Fibroblast of mammary gland (primary cell): ENCODE data around the gene OMA1.

Experiments used
- DNase-seq: peaks from one replicate; pipeline ENCODE4 v3.0.0-alpha.2; 2010; ENCODE audit warnings: low read depth
- H3K4me3 ChIP-seq: 2 replicates; pipeline ENCODE4 v1.5.1; 2011; ENCODE audit warnings: low read depth, mild to moderate bottlenecking, low read length, moderate library complexity; ENCODE audit not compliant: control insufficient read depth
- TF ChIP-seq, protein P1 (sequence below): conservative IDR thresholded peaks from 2 replicates; pipeline ENCODE4 v1.5.1; 2011; ENCODE audit warnings: low read depth, low read length, inconsistent platforms; ENCODE audit not compliant: control insufficient read depth, insufficient read depth

Gene OMA1

DNA sequence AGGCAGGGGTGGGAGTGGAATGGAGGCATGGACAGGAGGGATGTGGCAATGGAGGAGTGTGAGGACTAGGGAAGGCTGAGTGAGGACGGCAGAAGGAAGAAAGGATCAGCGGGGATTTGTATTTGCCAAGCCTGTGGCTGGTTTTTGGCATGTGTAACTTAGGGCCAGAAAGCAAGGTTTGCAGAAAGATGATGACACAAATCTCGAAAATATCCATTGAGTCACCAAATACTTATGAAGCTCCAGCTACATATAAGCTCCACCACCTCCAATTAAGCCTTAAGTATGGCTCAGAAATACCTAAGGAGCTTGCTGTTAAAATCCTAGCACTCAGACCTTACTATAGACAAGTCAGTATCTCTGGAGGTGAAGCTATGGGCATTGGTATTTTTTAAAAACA lies 90.1 kb downstream of the OMA1 start:
- TF ChIP-seq, protein P1, sequence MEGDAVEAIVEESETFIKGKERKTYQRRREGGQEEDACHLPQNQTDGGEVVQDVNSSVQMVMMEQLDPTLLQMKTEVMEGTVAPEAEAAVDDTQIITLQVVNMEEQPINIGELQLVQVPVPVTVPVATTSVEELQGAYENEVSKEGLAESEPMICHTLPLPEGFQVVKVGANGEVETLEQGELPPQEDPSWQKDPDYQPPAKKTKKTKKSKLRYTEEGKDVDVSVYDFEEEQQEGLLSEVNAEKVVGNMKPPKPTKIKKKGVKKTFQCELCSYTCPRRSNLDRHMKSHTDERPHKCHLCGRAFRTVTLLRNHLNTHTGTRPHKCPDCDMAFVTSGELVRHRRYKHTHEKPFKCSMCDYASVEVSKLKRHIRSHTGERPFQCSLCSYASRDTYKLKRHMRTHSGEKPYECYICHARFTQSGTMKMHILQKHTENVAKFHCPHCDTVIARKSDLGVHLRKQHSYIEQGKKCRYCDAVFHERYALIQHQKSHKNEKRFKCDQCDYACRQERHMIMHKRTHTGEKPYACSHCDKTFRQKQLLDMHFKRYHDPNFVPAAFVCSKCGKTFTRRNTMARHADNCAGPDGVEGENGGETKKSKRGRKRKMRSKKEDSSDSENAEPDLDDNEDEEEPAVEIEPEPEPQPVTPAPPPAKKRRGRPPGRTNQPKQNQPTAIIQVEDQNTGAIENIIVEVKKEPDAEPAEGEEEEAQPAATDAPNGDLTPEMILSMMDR = no peak
- no peak overlapping the region for H3K4me3 ChIP-seq
- peak; percentile 51 for DNase-seq

GRCh38 chr1:58454807-58455206 lies 91.7 kb downstream of the OMA1 start:
- DNase-seq = no peak
- no peak overlapping the region for H3K4me3 ChIP-seq
- TF ChIP-seq, protein P1 = no peak

DNA sequence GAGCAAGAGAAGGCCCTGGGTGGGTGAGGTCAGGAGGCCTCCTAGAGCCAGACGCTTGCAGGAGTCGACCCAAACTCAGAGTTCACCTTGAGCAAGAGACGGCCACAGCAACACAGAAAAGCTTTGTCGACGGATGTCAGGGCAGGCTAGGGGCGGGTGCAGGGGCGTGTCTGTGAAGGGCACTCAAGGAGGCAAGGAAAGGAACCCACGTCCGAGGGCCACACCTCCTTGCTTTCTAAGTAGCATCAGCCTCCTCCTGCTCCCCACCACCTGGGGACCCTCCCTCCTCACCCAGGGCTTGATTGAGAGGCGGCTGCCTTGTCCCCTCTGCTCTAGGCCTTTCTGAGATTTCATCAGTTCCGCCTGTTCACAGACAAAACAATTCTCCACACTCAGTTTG lies 92.1 kb downstream of the OMA1 start:
- DNase-seq = no peak
- no peak overlapping the region for H3K4me3 ChIP-seq
- TF ChIP-seq, protein P1 = no peak

DNA sequence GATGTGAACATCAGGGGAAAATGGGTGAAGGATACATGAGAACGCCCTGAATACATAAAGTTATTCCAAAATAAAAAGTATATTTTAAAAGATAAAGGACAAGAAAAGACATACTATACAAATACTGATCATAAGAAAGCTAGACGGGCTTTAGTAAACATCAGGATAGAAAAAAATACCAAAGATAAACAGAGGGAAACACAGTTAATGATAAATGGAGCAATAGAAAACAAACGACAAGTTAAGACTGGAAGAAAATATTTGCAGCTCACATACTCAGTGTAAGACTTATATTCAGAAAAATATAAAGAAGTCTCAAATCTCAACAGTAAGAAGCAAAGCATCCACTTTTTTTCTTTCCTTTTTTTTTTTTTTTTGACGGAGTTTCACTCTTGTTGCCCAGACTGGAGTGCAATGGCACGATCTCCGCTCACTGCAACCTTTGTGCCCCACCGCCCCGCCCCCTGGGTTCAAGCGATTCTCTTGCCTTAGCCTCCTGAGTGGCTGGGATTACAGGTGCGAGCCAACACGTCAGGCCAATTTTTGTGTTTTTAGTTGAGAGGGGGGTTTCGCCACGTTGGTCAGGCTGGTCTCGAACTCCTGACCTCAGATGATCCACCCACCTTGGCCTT lies 94.8 kb downstream of the OMA1 start:
- no peak for DNase-seq
- TF ChIP-seq, protein P1 = no peak

GRCh38 chr1:58447886-58448285 lies 98.6 kb downstream of the OMA1 start:
- TF ChIP-seq, protein P1 = no peak
- DNase-seq = no peak
- H3K4me3 ChIP-seq = no peak overlapping the region

More for the DNA sequence above, 94.8 kb downstream of the OMA1 start:
- H3K4me3 ChIP-seq = no peak overlapping the region

DNA sequence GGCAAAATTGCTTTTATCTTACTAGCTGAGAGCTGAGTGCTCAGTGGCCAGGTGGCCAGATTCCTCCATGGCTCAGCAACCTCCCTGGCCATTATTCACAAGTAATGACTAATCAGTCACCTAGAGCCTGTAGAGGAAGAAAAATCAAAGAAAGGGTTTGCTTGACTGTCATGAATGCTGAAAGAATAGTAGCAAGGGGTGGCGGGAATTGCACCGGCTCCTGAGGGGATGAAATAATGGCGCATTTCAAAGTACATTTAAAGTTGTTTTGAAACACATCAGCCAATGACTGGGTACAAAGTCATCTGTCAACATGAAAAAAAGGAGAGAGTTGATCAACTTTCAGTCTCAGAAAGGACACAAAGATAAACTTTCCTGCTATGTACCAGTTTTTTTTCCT lies 99.5 kb downstream of the OMA1 start:
- H3K4me3 ChIP-seq = no peak overlapping the region
- TF ChIP-seq, protein P1 = no peak
- no peak for DNase-seq

- TF ChIP-seq, protein P1 = no peak
- H3K4me3 ChIP-seq = no peak overlapping the region
- DNase-seq = no peak
Measured at GRCh38 chr1:58446368-58446767, 100.2 kb downstream of the OMA1 start.
